RWPE2 (cell line): ENCODE measurements around the gene MPC2.

Experiments
- ATAC-seq: fragments of 200-7000 bp; cut with Tn5 transposase; 3 replicates; pipeline ENCODE4 v1.9.1; 2021; ENCODE audit warnings: low read depth
- DNase-seq: peaks from one replicate; pipeline ENCODE4 v3.0.0-alpha.2; 2020; ENCODE audit warnings: low spot score
- H3K27ac ChIP-seq: fragments of 450-650 bp; 2 replicates; pipeline ENCODE4 v1.5.1; 2017; ENCODE audit warnings: mild to moderate bottlenecking; ENCODE audit not compliant: poor library complexity, severe bottlenecking
- H3K27me3 ChIP-seq: fragments of 250-450 bp; sonication (Bioruptor Pico); 2 replicates; pipeline ENCODE4 v1.5.1; 2021; ENCODE audit warnings: mild to moderate bottlenecking, moderate library complexity; ENCODE audit not compliant: insufficient read depth, poor library complexity, severe bottlenecking
- H3K36me3 ChIP-seq: fragments of 250-450 bp; sonication (Bioruptor Pico); 2 replicates; pipeline ENCODE4 v1.5.1; 2020; ENCODE audit warnings: low read depth, mild to moderate bottlenecking, moderate library complexity
- H3K4me1 ChIP-seq: fragments of 250-450 bp; sonication (Bioruptor Pico); 2 replicates; pipeline ENCODE4 v1.5.1; 2021; ENCODE audit warnings: mild to moderate bottlenecking, moderate library complexity; ENCODE audit not compliant: insufficient read depth, poor library complexity, severe bottlenecking
- H3K4me3 ChIP-seq: fragments of 250-450 bp; sonication (Bioruptor Pico); 2 replicates; pipeline ENCODE4 v1.5.1; 2021; ENCODE audit warnings: mild to moderate bottlenecking, moderate library complexity; ENCODE audit not compliant: severe bottlenecking
- H3K9me3 ChIP-seq: fragments of 250-450 bp; sonication (Bioruptor Pico); 2 replicates; pipeline ENCODE4 v1.5.1; 2021; ENCODE audit warnings: mild to moderate bottlenecking, moderate library complexity; ENCODE audit not compliant: severe bottlenecking
- TF ChIP-seq, protein P1 (sequence below): fragments of 450-650 bp; IDR thresholded peaks from one replicate; pipeline ENCODE4 v1.5.1; 2017; ENCODE audit warnings: mild to moderate bottlenecking, moderate library complexity; ENCODE audit not compliant: poor library complexity, severe bottlenecking

MPC2 gene

DNA sequence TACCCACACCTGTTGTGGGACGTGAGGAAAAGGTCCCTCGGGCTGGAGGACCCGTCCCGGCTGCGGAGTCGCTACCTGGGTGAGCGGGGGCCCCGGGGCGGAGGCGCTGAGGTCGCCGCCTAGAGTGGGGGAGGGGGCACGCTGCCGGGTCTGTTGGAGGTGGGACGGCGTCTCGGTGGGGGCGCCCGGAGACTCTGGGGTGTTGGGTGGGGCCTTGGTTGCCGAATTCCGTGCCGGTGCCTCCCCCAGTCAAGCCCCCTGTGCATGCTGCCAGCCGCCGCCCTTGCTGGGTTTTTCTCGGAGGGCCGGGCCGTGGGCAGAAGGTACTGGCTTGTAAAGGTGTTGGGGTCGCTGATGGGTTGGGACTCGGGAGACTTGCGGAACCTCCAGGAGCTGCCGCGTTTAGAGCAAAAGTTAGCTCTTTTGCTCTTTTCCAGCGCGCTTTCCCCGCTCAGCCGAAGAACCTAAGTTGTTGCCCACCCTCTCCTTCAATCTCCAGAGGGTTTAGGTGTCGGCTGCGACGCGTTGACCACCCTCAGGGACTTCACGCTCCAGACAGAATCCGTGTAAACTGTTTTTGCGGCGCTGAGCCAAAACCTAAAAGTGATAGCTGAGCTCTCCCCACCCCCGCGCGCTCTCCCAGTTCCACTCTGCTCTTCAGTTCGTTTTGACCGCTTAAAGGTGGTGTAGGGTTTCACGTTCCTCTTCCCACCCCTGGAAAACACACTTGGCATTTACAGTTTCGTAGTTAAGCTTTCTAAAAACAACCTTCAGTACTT lies at the start of gene MPC2:
Gene MPC2, minus strand, starts transcription at position 143 of the 779 bp plus-strand sequence. CDS start 1,231 bp downstream, outside the sequence.
- H3K4me1 ChIP-seq, result peaks cover 11% of the 10 kb centered on the region
- H3K27me3 ChIP-seq, result no peaks in the 10 kb centered on the region
- DNase-seq, result peak; percentile 73
- H3K27ac ChIP-seq, result peak within 1 kb of the TSS; percentile 87
- H3K9me3 ChIP-seq, result no peaks in the 10 kb centered on the region
- ATAC-seq, result peak; percentile 33; the same call in 2 of the 3 replicates
- no peaks in the 10 kb centered on the region; the same call in 1 of the 2 replicates for H3K36me3 ChIP-seq
- H3K4me3 ChIP-seq, result peak within 1 kb of the TSS; percentile 66
- TF ChIP-seq, protein P1, sequence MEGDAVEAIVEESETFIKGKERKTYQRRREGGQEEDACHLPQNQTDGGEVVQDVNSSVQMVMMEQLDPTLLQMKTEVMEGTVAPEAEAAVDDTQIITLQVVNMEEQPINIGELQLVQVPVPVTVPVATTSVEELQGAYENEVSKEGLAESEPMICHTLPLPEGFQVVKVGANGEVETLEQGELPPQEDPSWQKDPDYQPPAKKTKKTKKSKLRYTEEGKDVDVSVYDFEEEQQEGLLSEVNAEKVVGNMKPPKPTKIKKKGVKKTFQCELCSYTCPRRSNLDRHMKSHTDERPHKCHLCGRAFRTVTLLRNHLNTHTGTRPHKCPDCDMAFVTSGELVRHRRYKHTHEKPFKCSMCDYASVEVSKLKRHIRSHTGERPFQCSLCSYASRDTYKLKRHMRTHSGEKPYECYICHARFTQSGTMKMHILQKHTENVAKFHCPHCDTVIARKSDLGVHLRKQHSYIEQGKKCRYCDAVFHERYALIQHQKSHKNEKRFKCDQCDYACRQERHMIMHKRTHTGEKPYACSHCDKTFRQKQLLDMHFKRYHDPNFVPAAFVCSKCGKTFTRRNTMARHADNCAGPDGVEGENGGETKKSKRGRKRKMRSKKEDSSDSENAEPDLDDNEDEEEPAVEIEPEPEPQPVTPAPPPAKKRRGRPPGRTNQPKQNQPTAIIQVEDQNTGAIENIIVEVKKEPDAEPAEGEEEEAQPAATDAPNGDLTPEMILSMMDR, result no peak

DNA sequence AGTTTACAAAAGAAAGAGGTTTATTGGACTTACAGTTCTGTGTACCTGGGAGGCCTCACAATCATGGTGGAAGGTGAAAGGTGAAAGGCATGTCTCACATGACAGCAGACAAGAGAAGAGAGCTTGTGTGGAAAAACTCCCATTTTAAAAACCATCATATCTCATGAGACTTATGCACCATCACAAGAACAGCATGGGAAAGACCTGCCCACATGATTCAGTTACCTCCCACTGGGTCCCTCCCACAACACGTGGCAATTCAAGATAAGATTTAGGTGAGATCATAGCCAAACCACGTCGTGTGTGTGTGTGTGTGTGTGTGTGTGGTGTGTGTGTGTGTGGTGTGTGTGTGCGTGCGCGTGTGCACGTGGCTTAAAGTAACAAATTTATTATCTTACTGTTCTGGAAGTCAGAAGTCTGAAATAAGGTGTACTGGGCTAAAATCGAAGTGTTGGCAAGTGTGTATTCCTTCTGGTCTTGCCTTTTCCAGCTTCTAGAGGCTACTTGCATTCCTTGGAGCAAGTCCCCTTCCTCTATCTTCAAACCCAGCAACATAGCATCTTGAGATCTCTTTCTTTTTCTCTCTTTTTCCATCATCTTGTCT lies 48.1 kb upstream of the MPC2 start:
- TF ChIP-seq, protein P1, result no peak
- H3K4me3 ChIP-seq, result no peak overlapping the region
- no peaks in the 10 kb centered on the region for H3K27me3 ChIP-seq
- ATAC-seq (no peak), DNase-seq (no peak)
- no peaks in the 10 kb centered on the region for H3K9me3 ChIP-seq
- H3K36me3 ChIP-seq, result peaks cover 15% of the 10 kb centered on the region
- peaks cover 22% of the 10 kb centered on the region for H3K4me1 ChIP-seq
- no peak overlapping the region for H3K27ac ChIP-seq

DNA sequence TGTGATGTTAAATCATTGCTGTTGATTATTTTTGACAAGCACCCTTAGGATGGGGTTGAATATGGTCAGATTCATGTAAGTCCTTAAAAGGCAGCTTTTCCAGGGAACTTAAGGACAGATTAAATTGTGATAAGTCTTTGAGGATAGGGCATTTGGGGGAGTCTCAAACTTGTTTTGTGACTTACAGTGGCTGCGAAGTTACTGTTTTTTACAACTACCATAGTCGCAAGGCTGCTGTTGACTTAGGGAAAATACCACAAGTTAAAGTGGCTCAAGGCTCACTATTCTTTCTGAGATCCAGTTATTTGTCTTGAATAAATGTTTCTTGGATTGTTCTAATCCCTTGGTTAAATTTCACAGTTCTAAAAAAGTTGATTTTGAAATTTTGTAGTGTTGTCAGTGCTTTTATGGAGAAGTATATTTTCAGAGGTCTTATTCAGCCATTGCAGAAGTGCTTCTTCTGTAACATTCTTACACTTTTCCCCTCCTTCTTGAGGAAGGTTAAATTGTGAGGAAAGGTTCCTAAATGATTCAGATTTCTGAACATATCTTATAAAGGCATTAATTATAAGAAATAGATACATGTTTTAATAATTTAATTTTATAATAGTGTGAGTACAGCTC lies 47.0 kb upstream of the MPC2 start:
- no peak overlapping the region for H3K27ac ChIP-seq
- peaks cover 20% of the 10 kb centered on the region for H3K36me3 ChIP-seq
- DNase-seq, result no peak
- no peak overlapping the region for H3K4me3 ChIP-seq
- H3K4me1 ChIP-seq, result peaks cover 22% of the 10 kb centered on the region
- no peaks in the 10 kb centered on the region for H3K9me3 ChIP-seq
- no peaks in the 10 kb centered on the region for H3K27me3 ChIP-seq
- no peak for ATAC-seq
- TF ChIP-seq, protein P1, result no peak

DNA sequence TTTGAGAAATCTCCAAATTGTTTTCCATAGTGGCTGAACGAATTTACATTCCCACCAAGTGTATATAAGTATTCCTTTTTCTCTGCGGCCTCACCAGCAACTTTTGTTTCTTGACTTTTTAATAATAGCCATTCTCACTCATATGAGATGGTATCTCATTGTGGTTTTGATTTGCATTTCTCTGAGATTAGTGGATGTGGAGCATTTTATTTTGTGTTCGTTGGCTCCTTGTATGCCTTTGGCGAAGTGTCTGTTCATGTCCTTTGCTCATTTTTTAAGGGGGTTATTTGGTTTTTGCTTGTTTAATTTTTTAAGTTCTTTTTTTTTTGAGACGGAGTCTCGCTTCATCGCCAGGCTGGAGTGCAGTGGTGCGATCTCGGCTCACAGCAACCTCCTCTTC lies 45.1 kb upstream of the MPC2 start:
- DNase-seq, result no peak
- TF ChIP-seq, protein P1, result no peak
- Histone ChIP-seq H3K27me3 (no peaks in the 10 kb centered on the region), H3K4me3 (no peak overlapping the region), H3K9me3 (no peaks in the 10 kb centered on the region), H3K27ac (no peak overlapping the region), H3K4me1 (peaks cover 17% of the 10 kb centered on the region), H3K36me3 (peaks cover 24% of the 10 kb centered on the region)
- ATAC-seq, result no peak
